Suppressor macrophage treated with lipopolysaccharide for 1 hour (primary cell): ENCODE data around the gene ANKFN1.

Source experiments
- DNase-seq, 3 donors: peaks; one replicate each; pipeline ENCODE4 v3.0.0-alpha.2; 2020 to 2022

The ANKFN1 gene

GRCh38 chr17:56449176-56449575 lies 295.9 kb downstream of the ANKFN1 start:
- DNase-seq, result no peak

- DNase-seq, result no peak
These were observed 298.4 kb downstream of the ANKFN1 start for GRCh38 chr17:56451629-56452028.

DNA sequence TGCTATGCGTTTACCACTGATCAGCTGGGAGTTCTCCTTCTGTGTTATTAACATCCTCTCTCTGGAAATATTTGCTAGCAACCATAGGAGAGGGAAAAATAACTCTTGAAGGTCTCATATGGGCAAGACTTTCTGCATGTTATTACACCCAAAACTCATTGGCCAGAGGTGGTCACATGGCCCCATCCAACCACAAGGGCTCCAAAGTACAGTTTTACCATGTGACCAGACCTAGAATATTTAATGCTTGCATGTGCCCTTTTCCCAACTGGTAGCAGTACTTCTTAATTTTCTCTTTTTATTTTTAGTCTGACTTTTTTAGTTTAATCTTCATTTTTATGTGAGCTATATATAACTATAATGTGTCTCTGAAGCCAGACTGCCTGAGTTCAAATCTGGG lies 299.2 kb downstream of the ANKFN1 start:
- no peak for DNase-seq

- DNase-seq, result no peak
These were observed 304.2 kb downstream of the ANKFN1 start for GRCh38 chr17:56457501-56457900.

GRCh38 chr17:56465886-56466285 lies 312.6 kb downstream of the ANKFN1 start:
- no peak for DNase-seq

DNA sequence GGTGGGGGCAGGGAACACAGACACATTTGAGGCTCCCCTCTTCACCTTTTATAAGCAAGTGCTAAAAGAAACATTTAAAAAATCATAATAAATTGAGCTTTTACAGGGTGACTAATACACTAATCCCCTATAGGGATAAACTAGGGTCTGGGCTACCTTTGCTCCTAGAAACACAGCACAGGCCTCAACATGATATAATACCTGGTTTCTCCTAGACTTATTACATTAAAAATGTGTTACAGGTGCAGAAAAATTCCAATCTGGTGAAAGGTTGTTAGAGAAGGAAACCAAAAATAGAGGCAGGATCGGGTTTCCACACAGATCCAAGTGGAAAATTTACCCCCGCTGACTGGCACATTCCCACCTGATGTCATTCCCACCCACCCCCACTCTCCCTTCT lies 315.6 kb downstream of the ANKFN1 start:
- DNase-seq, result no peak

DNA sequence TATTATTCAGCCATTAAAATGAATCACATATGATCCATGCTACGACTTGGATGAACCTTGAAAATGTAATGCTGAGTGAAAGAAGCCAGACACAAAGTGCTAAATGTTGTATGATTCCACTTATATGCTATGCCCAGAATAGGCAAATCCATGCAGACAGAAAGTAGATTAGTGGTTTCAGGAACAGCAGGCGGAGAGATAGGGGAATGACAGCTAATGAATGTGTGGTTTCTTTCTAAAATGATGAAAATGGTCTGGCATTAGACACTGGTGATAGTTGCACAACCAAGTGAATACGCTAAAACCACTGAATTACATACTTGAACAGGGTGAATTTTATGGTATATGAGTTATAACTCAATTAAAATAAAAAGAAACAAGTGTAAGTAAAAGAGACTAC lies 318.4 kb downstream of the ANKFN1 start:
- DNase-seq, result no peak

DNA sequence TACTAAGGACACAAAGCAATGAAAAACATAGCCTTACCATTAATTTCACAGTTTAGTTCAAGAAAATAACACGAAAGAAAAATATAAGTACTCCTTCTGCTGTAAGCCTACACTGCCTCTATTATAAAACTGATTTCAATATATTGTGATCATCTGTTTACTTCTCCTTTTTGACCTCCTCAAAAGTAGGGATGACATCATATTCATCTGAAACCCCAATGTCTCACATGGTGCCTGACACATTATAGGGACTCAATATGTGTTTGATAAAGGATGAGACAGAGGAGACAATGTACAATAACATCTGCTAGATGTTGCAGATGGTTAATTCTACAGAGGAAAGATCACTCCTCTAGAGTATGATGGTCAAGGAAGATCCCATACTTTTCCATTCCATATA lies 321.8 kb downstream of the ANKFN1 start:
- DNase-seq, result peak; percentile 15 to 56 (median 52)

DNA sequence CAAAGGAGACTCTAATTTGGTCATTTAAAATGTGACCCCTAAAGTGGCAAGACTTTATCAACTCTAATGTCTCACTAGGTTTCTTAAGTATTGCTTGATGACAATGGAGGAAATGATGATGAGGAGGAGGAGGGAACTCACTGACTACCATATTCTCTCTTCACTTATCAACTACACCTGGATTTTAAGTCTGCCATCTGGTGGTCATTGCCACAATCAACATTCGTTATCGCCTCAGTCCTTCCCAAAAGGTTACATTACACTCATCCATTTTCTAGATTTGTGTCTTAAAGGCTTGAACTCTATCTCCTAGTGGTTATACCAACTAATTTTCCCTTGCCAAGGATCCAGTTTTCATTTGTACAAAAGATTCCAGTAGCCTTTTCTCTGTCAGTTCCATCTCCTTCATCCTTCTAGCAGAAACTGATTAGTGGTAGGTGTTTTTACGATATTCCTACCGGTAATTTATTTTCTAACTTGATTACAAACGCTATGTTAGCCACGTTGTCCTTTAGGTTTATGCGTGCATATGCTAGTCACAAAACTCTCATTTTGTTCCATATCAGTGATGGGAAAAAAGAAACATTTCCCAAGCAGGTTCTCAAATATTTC lies 325.7 kb downstream of the ANKFN1 start:
- peak; percentile 30 to 47 (median 45) for DNase-seq

DNA sequence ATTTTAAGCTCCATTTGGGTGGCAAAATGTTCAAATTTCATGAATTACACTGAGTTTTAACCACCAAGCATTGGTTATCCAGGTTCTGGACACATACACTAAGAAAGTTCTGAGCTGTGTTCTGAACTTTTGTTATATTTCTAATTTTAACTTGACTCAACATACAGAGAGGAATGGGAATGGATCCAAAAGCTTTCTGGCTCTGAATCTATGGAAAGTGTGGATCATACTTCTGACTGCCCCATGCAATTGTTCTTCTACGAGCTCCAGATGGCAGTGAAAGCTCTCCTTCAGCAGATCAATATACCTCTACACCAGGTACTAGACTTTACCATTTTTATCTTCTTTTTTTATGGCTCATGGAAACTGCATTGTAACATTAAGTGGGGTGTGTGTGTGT lies 327.2 kb downstream of the ANKFN1 start:
- DNase-seq, result no peak

DNA sequence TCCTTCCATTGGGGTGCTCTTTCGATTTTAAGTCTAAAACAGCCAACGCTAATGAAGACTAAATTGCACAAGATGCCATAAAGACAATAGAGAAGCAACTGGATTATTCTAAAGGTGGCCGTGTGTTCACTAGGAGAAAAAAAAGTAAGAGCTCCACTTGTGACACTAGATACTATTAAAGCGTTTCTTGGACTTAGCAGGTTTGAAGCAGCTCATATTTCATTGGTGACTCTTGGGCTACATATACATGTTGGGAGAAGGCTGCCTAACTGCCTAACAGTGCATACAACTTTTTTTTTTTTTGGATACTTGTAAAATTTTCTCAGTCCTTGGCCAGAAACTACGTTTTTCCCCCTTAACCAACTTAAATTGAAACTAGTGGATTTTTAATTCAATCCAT lies 328.4 kb downstream of the ANKFN1 start:
- no peak for DNase-seq

DNA sequence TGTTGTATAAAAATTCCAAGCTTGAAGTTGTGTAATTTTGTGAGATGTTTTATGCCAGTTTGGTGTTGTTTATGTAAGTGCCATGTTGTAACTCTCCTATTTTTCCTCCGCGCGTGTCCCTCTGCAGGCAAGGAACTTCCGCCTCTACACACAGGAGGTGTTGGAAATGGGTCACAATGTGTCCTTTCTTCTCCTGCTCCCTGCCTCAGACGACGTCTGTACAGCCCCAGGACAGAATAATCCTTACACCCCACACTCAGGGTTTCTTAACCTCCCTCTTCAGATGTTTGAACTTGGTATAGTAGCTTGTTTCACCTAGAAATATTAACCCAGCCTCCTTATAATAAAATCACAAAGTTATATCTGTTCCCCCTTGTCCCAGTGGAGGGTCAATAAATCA lies 329.0 kb downstream of the ANKFN1 start:
- DNase-seq, result no peak

DNA sequence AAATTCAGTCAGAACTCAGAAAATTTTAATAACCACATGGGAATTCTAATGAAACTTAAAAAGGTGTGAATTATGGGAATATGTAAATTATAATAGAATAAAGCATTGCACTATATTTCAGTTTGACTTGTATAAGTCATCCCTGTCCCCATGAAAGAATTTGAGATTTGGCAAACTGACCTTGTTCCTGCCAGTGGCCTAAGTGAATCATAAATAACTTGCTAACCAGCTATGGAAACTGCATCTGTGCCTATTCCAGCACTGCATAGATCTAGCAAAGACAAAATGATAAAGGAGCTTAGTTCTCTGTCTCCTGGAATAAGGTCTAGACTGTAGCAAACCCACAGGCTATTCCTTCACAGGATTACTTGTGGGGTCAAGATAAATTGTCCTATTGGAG lies 333.5 kb downstream of the ANKFN1 start:
- DNase-seq, result no peak

GRCh38 chr17:56488800-56489199 lies 335.5 kb downstream of the ANKFN1 start:
- no peak for DNase-seq

DNA sequence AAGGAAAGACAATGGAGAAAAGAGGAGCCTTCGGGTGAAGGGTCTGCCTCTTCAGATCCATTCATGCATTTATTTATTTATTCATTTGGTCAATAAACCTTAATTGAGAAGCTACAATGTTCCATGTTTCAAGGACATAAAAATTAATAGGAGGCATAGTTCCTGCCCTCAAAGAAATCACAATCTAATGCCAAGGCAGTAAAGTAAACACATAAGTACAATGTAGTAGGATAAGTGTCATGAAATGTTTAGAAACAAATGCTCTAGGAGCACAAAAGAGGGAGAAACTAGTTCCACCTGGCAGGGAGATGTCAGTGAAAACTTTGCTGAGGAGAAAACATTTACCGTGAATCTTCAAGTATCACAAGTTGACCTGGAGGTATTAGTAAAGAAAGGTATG lies 336.7 kb downstream of the ANKFN1 start:
- no peak for DNase-seq

DNA sequence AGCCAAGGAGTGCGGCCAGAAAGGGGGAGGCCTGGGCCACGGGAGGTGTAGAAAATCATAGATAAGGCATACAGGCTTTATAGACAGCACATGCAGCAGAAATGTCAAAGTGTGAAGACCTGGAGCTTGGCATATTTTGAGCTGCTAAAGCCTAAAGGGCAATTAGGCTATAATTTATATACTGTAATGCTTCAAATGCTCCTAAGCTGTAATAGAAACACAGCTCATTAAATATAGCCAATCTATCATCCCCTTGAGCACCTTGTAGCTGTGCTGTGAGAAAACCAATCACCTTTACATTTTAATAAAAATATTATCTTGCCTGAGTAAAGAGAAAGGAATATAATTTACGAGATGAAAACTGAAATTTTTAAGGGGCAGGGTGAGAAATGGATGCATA lies 342.3 kb downstream of the ANKFN1 start:
- no peak for DNase-seq

- no peak for DNase-seq
These were observed 343.9 kb downstream of the ANKFN1 start for GRCh38 chr17:56497132-56497531.

DNA sequence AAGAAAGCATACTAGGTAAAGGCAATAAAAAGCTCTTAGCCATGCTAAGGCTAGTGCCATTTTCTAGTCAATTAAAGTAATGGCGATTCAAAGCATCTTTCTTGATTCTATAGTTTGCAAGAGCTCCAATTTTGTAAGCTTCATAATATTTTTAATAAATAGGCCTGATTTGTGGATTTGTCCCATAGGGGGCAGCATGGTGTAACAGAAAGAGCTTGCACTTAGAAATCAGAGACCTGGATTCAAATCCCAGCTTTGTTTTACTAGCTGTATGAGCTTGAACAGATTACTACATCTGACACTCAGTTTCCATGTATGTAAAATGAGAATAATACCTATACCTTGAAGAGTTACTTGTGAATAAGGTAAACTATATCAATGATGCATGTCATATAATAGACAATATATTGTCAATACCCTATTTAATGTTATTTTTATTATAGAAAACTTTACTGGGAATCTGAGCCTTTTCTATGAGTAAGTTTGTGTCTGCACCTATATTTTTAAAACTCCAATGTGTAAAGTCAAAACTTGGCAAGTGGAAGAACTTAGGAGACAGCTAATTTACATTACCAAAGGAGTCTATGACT lies 346.6 kb downstream of the ANKFN1 start:
- DNase-seq, result peak; percentile 65 to 70 (median 70)

GRCh38 chr17:56502120-56502654 lies 348.9 kb downstream of the ANKFN1 start:
- DNase-seq, result peak in 2 of 3 donors; percentile 10 to 23

GRCh38 chr17:56505154-56505756 lies 352.0 kb downstream of the ANKFN1 start:
- DNase-seq, result no peak

- no peak for DNase-seq
These were observed 353.1 kb downstream of the ANKFN1 start for GRCh38 chr17:56506349-56506748.

DNA sequence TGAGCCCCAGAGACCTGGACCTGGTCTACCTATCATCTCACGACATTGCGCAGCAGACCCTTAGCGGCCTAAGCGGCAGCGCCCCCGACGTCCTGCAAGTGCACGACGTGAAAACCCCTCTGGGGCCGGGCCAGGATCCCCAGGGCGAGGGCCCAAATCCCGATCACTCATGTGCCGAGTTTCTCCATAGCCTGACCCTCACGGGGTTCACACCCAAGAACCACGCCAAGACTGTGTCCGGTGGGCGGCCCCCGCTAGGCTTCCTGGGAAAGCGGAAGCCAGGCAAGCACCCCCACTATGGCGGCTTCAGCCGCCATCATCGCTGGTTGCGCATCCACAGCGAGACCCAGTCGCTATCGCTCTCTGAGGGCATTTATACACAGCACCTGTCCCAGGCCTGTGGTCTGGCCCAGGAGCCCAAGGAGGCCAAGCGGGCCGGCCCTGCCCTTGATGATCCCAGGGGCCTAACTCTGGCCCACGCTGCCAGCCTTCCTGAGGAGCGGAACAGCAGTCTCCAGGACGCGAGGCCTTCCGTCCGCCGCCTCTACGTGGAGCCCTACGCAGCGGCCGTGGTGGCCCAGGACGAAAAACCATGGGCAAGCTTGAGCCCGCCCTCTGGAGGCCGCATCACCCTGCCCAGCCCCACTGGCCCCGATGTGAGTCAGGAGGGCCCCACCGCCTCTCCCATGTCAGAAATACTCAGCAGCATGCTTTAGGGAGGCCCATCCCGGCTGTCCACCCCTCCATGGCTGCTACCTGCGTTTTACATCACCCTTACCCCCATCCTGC lies 357.5 kb downstream of the ANKFN1 start:
- no peak for DNase-seq

- DNase-seq, result no peak
These were observed 361.0 kb downstream of the ANKFN1 start for GRCh38 chr17:56514264-56514663.

GRCh38 chr17:56514899-56515298 lies 361.6 kb downstream of the ANKFN1 start:
- DNase-seq, result no peak
